NCI-H1092 treated with DMSO at 0.1 percent for 48 hours (cell line): ENCODE data around the gene ZFYVE26.

Experiments
- DNase-seq: peaks from one replicate; lab custom pipeline; 2025; lab: John Stamatoyannopoulos, UW

ZFYVE26 gene

GRCh38 chr14:67815573-67816225 is 691 bp downstream of the ZFYVE26 start:
- no peak for DNase-seq

GRCh38 chr14:67814821-67815220 is 1.6 kb downstream of the ZFYVE26 start:
- no peak for DNase-seq

GRCh38 chr14:67806246-67806645 is 10.1 kb downstream of the ZFYVE26 start:
- no peak for DNase-seq

- no peak for DNase-seq
These were observed 15.6 kb downstream of the ZFYVE26 start for GRCh38 chr14:67800743-67801142.

- no peak for DNase-seq
These were observed 17.7 kb downstream of the ZFYVE26 start for GRCh38 chr14:67798731-67799130.

- DNase-seq = no peak
These were observed 28.7 kb downstream of the ZFYVE26 start for GRCh38 chr14:67787673-67788072.

- DNase-seq = no peak
These were observed 30.9 kb downstream of the ZFYVE26 start for GRCh38 chr14:67785270-67786109.

- no peak for DNase-seq
These were observed 32.1 kb downstream of the ZFYVE26 start for GRCh38 chr14:67784244-67784823.

- no peak for DNase-seq
These were observed 34.3 kb downstream of the ZFYVE26 start for GRCh38 chr14:67782090-67782489.

GRCh38 chr14:67778792-67779191 is 37.6 kb downstream of the ZFYVE26 start:
- no peak for DNase-seq

- no peak for DNase-seq
These were observed 39.6 kb downstream of the ZFYVE26 start for GRCh38 chr14:67776653-67777322.

GRCh38 chr14:67773844-67774377 is 42.5 kb downstream of the ZFYVE26 start:
- no peak for DNase-seq

GRCh38 chr14:67768219-67768618 is 48.2 kb downstream of the ZFYVE26 start:
- no peak for DNase-seq

- no peak for DNase-seq
These were observed 50.2 kb downstream of the ZFYVE26 start for GRCh38 chr14:67766035-67766680.

GRCh38 chr14:67765192-67765834 is 51.1 kb downstream of the ZFYVE26 start:
- DNase-seq = no peak

- no peak for DNase-seq
These were observed 51.9 kb downstream of the ZFYVE26 start for GRCh38 chr14:67764496-67764895.

GRCh38 chr14:67763158-67763822 is 53.1 kb downstream of the ZFYVE26 start:
- no peak for DNase-seq

- DNase-seq = no peak
These were observed 54.3 kb downstream of the ZFYVE26 start for GRCh38 chr14:67762051-67762450.

- no peak for DNase-seq
These were observed 56.5 kb downstream of the ZFYVE26 start for GRCh38 chr14:67759916-67760315.

- no peak for DNase-seq
These were observed 59.2 kb downstream of the ZFYVE26 start for GRCh38 chr14:67757175-67757574.

- no peak for DNase-seq
These were observed 59.9 kb downstream of the ZFYVE26 start for GRCh38 chr14:67756496-67756895.
